Body of pancreas (tissue), 4 donors: Measurements from ENCODE around the gene ECT2L. TPM values are rescaled to one million over a fixed set of nuclear protein-coding genes. Genes with fewer than 3 reads are reported as not detected.
"Not testable (repeated sequence)": the region's sequence is repeated elsewhere in the genome, so short reads cannot be mapped to it uniquely, and the experiment has no call there.

Experiments
- ATAC-seq: fragments of 150-250 bp; one replicate; pipeline ENCODE4 v1.9.1; 2016
- DNase-seq, 4 donors: peaks; one replicate each; pipeline ENCODE4 v3.0.0-alpha.2; 2019
- H3K27ac ChIP-seq, 4 donors: fragments of 200-600 bp; sonication (generic); 1 replicate in 3 of 4; 2 replicates in 1 of 4; pipeline versions ENCODE4 v1.5.1 to v1.6.1; 2016 to 2019; ENCODE audit warnings: mild to moderate bottlenecking in 1 of 4, mixed read lengths in 1 of 4, moderate library complexity in 1 of 4
- H3K27me3 ChIP-seq, 2 donors: fragments of 200-600 bp; sonication (generic); one replicate each; pipeline ENCODE4 v1.6.0; 2016; ENCODE audit warnings: mild to moderate bottlenecking in 1 of 2
- H3K36me3 ChIP-seq, 2 donors: fragments of 200-600 bp; sonication (generic); replicated peaks in 1 of 2; 2 replicates each; pipeline ENCODE4 v1.5.1; 2016; ENCODE audit warnings: low read depth in 2 of 2; ENCODE audit not compliant: insufficient read depth in 1 of 2
- H3K4me1 ChIP-seq: fragments of 200-600 bp; sonication (generic); one replicate; pipeline ENCODE4 v1.6.0; 2016
- H3K4me3 ChIP-seq, 2 donors: fragments of 200-600 bp; sonication (generic); 1 replicate in 1 of 2; 2 replicates in 1 of 2; pipeline ENCODE4 v1.5.1; 2016 to 2019
- H3K9me3 ChIP-seq, 3 donors: fragments of 200-600 bp; sonication (generic); 1 replicate in 2 of 3; 2 replicates in 1 of 3; pipeline ENCODE4 v1.5.1; 2016
- CTCF ChIP-seq, 7 experiments: fragments of 450-650 bp in 4 of 7; fragments of 200-600 bp in 3 of 7; sonication (generic) in 3 of 7; IDR thresholded peaks; one replicate each; pipeline ENCODE4 v1.5.1; 2016 to 2019; ENCODE audit warnings: antibody characterized with exemption in 7 of 7
- POLR2A ChIP-seq, 3 donors: fragments of 450-650 bp; IDR thresholded peaks; one replicate each; pipeline ENCODE4 v1.6.1; 2016; ENCODE audit warnings: antibody characterized with exemption in 3 of 3, mild to moderate bottlenecking in 2 of 3
- WGBS, 2 donors: methylation state at CpG; one replicate each; pipeline ENCODE4 v1.1.5; 2017; 5-methylcytosine and 5-hydroxymethylcytosine counted together
- intact Hi-C: fragments of 100-400 bp; cut with DNase I; formaldehyde crosslinking; loops from one replicate; pipeline ENCODE4 v1.15.1; 2023
- total RNA-seq, 2 donors: library from RNA; depleted of rRNA; stranded (reverse); fragments of >200 nt; gene quantifications; one replicate each; pipeline ENCODE4 v1.1.0, GENCODE V29; 2016

ECT2L gene
- total RNA-seq, 2 donors from 2014 or later = not detected

- intact Hi-C loops = no loop called here
- H3K4me1 ChIP-seq = no peaks in the 10 kb centered on the region
- DNase-seq = no peak
- H3K27me3 ChIP-seq = no peaks in the 10 kb centered on the region
- TF ChIP-seq CTCF (IDR thresholded peaks at IDR 0.05) (no peak), POLR2A (IDR thresholded peaks at IDR 0.05) (no peak)
- H3K9me3 ChIP-seq = no peaks in the 10 kb centered on the region
- no peak overlapping the region for H3K27ac ChIP-seq
- H3K36me3 ChIP-seq = peaks cover 0 to 1% of the 10 kb centered on the region in 2 donors
- no peak for ATAC-seq
- H3K4me3 ChIP-seq = no peak overlapping the region
Observed at GRCh38 chr6:138923561-138923960, 127.7 kb downstream of the ECT2L start.

GRCh38 chr6:138925806-138926205, 129.9 kb downstream of the ECT2L start:
- TF ChIP-seq POLR2A (IDR thresholded peaks at IDR 0.05) (no peak), CTCF (IDR thresholded peaks at IDR 0.05) (no peak)
- Histone ChIP-seq H3K4me1 (no peaks in the 10 kb centered on the region), H3K4me3 (no peak overlapping the region), H3K36me3 (peaks cover 0 to 1% of the 10 kb centered on the region in 2 donors), H3K27me3 (no peaks in the 10 kb centered on the region), H3K9me3 (no peaks in the 10 kb centered on the region), H3K27ac (no peak overlapping the region)
- no peak for ATAC-seq
- WGBS, 2 donors = 86 to 94% methylated on average over 2 of the region's 2 CpGs
- intact Hi-C loops = no loop called here
- DNase-seq = no peak

GRCh38 chr6:138926579-138926978, 130.7 kb downstream of the ECT2L start:
- DNase-seq = no peak
- Histone ChIP-seq H3K4me1 (no peaks in the 10 kb centered on the region), H3K27ac (no peak overlapping the region), H3K27me3 (no peaks in the 10 kb centered on the region), H3K9me3 (no peaks in the 10 kb centered on the region), H3K36me3 (no peaks in the 10 kb centered on the region), H3K4me3 (no peak overlapping the region)
- whole genome bisulfite sequencing, 2 donors = 96 to 97% methylated on average over 3 of the region's 3 CpGs
- intact Hi-C loops = no loop called here
- TF ChIP-seq CTCF (IDR thresholded peaks at IDR 0.05) (no peak), POLR2A (IDR thresholded peaks at IDR 0.05) (no peak)
- ATAC-seq = no peak

- Histone ChIP-seq H3K27ac (no peak overlapping the region), H3K27me3 (no peaks in the 10 kb centered on the region), H3K4me1 (no peaks in the 10 kb centered on the region), H3K4me3 (no peak overlapping the region), H3K9me3 (no peaks in the 10 kb centered on the region), H3K36me3 (no peaks in the 10 kb centered on the region)
- intact Hi-C loops = no loop called here
- 89 to 91% methylated on average over 1 of the region's 1 CpG for WGBS, 2 donors
- ATAC-seq (no peak), DNase-seq (no peak)
- no peak for TF ChIP-seq CTCF (IDR thresholded peaks at IDR 0.05)
- no peak for TF ChIP-seq POLR2A (IDR thresholded peaks at IDR 0.05)
Observed at GRCh38 chr6:138931660-138932059, 135.8 kb downstream of the ECT2L start.

- H3K4me3 ChIP-seq, H3K4me1 ChIP-seq, H3K27ac ChIP-seq, H3K27me3 ChIP-seq, ATAC-seq, DNase-seq, H3K9me3 ChIP-seq, intact Hi-C loops, H3K36me3 ChIP-seq: not testable (repeated sequence)
- 93 to 100% methylated on average over 1 of the region's 1 CpG for whole genome bisulfite sequencing, 2 donors
Observed at GRCh38 chr6:138936873-138937272, 141.0 kb downstream of the ECT2L start.
